ENCODE results near the gene AADACL4. TPM values are rescaled to one million over a fixed set of nuclear protein-coding genes. Genes with fewer than 3 reads are reported as not detected.

AADACL4 gene
- total and polyA plus RNA-seq, 2 experiments from 2014 or later, result not detected

DNA sequence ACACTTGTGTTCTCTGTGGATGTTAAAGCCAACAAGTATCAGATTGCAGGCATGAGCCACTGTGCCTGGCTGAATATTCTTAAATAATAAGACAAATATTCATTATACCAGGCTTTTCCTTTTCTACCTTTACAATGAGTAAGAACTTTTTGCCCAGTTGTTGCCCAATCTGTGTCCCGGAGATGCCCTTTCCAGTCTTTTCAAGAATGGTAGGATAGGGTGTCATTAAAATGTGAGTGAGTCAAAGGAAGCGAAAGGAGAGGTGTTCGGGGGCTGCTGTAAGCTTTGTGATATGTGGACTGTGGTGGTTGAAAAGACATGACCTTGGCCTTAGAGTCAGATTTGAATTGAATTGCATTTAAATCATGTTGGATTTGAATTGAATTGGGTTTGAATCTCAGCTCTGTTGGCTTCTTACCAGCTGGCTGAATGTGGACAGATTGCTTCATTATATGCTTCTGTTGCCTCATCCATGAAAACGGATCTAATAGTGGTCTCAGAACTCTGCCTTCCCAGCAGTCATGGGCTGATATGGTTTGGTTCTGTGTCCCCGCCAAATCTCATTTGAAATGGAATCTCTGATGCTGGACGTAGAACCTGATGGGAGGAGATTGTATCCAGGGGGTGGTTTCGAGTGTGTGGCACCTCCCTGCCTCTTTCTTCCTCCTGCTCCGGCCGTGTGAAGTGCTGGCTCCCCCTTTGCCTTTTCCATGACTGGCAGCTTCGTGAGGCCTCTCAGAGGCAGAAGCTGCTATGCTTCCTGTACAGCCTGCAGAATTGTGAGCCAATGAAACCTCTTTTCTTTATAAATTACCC is 49.3 kb downstream of the AADACL4 start (continued):
- TF ChIP-seq, protein P1, sequence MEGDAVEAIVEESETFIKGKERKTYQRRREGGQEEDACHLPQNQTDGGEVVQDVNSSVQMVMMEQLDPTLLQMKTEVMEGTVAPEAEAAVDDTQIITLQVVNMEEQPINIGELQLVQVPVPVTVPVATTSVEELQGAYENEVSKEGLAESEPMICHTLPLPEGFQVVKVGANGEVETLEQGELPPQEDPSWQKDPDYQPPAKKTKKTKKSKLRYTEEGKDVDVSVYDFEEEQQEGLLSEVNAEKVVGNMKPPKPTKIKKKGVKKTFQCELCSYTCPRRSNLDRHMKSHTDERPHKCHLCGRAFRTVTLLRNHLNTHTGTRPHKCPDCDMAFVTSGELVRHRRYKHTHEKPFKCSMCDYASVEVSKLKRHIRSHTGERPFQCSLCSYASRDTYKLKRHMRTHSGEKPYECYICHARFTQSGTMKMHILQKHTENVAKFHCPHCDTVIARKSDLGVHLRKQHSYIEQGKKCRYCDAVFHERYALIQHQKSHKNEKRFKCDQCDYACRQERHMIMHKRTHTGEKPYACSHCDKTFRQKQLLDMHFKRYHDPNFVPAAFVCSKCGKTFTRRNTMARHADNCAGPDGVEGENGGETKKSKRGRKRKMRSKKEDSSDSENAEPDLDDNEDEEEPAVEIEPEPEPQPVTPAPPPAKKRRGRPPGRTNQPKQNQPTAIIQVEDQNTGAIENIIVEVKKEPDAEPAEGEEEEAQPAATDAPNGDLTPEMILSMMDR (conservative IDR thresholded peaks at IDR 0.05; ENCODE audit: low read depth in 2 of 2), result no peak
- TF ChIP-seq EZH2phosphoT487 (IDR thresholded peaks at IDR 0.05; ENCODE audit: unreplicated experiment) (no peak), ZNF331 (CRISPR knock-in tag; IDR thresholded peaks at IDR 0.05; ENCODE audit: low read depth) (no peak), POLR2AphosphoS5 (IDR thresholded peaks at IDR 0.05; ENCODE audit: low read depth) (no peak), JUNB (IDR thresholded peaks at IDR 0.05; ENCODE audit: unreplicated experiment) (no peak)
- TF ChIP-seq, protein P2, sequence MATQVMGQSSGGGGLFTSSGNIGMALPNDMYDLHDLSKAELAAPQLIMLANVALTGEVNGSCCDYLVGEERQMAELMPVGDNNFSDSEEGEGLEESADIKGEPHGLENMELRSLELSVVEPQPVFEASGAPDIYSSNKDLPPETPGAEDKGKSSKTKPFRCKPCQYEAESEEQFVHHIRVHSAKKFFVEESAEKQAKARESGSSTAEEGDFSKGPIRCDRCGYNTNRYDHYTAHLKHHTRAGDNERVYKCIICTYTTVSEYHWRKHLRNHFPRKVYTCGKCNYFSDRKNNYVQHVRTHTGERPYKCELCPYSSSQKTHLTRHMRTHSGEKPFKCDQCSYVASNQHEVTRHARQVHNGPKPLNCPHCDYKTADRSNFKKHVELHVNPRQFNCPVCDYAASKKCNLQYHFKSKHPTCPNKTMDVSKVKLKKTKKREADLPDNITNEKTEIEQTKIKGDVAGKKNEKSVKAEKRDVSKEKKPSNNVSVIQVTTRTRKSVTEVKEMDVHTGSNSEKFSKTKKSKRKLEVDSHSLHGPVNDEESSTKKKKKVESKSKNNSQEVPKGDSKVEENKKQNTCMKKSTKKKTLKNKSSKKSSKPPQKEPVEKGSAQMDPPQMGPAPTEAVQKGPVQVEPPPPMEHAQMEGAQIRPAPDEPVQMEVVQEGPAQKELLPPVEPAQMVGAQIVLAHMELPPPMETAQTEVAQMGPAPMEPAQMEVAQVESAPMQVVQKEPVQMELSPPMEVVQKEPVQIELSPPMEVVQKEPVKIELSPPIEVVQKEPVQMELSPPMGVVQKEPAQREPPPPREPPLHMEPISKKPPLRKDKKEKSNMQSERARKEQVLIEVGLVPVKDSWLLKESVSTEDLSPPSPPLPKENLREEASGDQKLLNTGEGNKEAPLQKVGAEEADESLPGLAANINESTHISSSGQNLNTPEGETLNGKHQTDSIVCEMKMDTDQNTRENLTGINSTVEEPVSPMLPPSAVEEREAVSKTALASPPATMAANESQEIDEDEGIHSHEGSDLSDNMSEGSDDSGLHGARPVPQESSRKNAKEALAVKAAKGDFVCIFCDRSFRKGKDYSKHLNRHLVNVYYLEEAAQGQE (IDR thresholded peaks at IDR 0.05; ENCODE audit: unreplicated experiment), result no peak

GRCh38 chr1:12696658-12697057 is 52.8 kb downstream of the AADACL4 start:
- Mint-ChIP-seq H3K4me1 (no peaks in the 10 kb centered on the region), H3K9me3 (peaks cover 12% of the 10 kb centered on the region), H3K27ac (no peak overlapping the region), H3K36me3 (ENCODE audit: low read depth) (peaks cover 3% of the 10 kb centered on the region; the same call in 2 of the 3 replicates), H3K27me3 (ENCODE audit: insufficient read depth, low read depth, poor library complexity) (no peaks in the 10 kb centered on the region), H3K4me3 (no peak overlapping the region)
- 0 out of 2 replicates have a peak, but pooled peaks cover 7% of the 10 kb centered on the region for H3K4me1 ChIP-seq (ENCODE audit: insufficient read depth)
- H3K4me3 ChIP-seq, result no peak overlapping the region
- H3K36me3 ChIP-seq (ENCODE audit: insufficient read depth), result no peaks in the 10 kb centered on the region
- TF ChIP-seq, protein P1 (conservative IDR thresholded peaks at IDR 0.05; ENCODE audit: low read depth in 2 of 2), result no peak
- no peak overlapping the region for H3K4me2 ChIP-seq
- H4K20me1 ChIP-seq (replicated peaks; ENCODE audit: insufficient read depth), result no peaks in the 10 kb centered on the region
- H3K79me2 ChIP-seq (replicated peaks; ENCODE audit: insufficient read depth), result no peaks in the 10 kb centered on the region
- no peaks in the 10 kb centered on the region for H3K27me3 ChIP-seq (ENCODE audit: insufficient read depth)
- DNase-seq (ENCODE audit: low spot score) (no peak), ATAC-seq (no peak)
- H2AFZ ChIP-seq, result peak overlapping the region; percentile 75; the same call in 1 of the 2 replicates
- H3F3A ChIP-seq (replicated peaks; ENCODE audit: low read depth), result no peaks in the 10 kb centered on the region
- H3K27ac ChIP-seq (ENCODE audit: low read depth), result no peak overlapping the region
- peaks cover 10% of the 10 kb centered on the region; the same call in 1 of the 2 replicates for H3K9me2 ChIP-seq (ENCODE audit: insufficient read depth)

Data from GM23338 (cell line).